IPS-20b (cell line): Measurements from ENCODE around the gene SH3RF1.

Experiments
- H3K27ac ChIP-seq: one replicate; pipeline ENCODE4 v1.5.1; 2013; ENCODE audit warnings: low read length
- H3K27me3 ChIP-seq: 2 replicates; pipeline ENCODE4 v1.6.1; 2013; ENCODE audit warnings: mild to moderate bottlenecking, low read length, inconsistent platforms; ENCODE audit not compliant: insufficient read depth
- H3K36me3 ChIP-seq: 2 replicates; pipeline ENCODE4 v1.6.1; 2013; ENCODE audit warnings: low read depth, mild to moderate bottlenecking, inconsistent platforms, low read length, moderate library complexity; ENCODE audit not compliant: insufficient read depth
- H3K4me1 ChIP-seq: 2 replicates; pipeline ENCODE4 v1.6.1; 2013; ENCODE audit warnings: mild to moderate bottlenecking, control low read depth, inconsistent platforms, low read length, moderate library complexity; ENCODE audit not compliant: insufficient read depth
- H3K4me3 ChIP-seq: 2 replicates; pipeline ENCODE4 v1.5.1; 2013; ENCODE audit warnings: mild to moderate bottlenecking, low read length, inconsistent platforms
- H3K9ac ChIP-seq: 2 replicates; pipeline ENCODE4 v1.6.1; 2013; ENCODE audit warnings: low read depth, mild to moderate bottlenecking, inconsistent platforms, low read length, moderate library complexity
- H3K9me3 ChIP-seq: 2 replicates; pipeline ENCODE4 v1.6.1; 2013; ENCODE audit warnings: mild to moderate bottlenecking, low read depth, low read length, inconsistent platforms; ENCODE audit not compliant: insufficient read depth

The SH3RF1 gene

GRCh38 chr4:169258141-169258540, 12.6 kb downstream of the SH3RF1 start:
- H3K36me3 ChIP-seq: peaks cover under 1% of the 10 kb centered on the region; the same call in 1 of the 2 replicates
- H3K27ac ChIP-seq: no peak overlapping the region
- peaks cover 19% of the 10 kb centered on the region for H3K4me1 ChIP-seq
- H3K9me3 ChIP-seq: no peaks in the 10 kb centered on the region
- H3K4me3 ChIP-seq: no peak overlapping the region
- H3K27me3 ChIP-seq: no peaks in the 10 kb centered on the region
- H3K9ac ChIP-seq: no peak overlapping the region

- H3K36me3 ChIP-seq: no peaks in the 10 kb centered on the region
- H3K9me3 ChIP-seq: no peaks in the 10 kb centered on the region
- no peaks in the 10 kb centered on the region for H3K27me3 ChIP-seq
- 0 out of 2 replicates have a peak overlapping the region, but pooled peaks have one; percentile 10 for H3K9ac ChIP-seq
- H3K27ac ChIP-seq: no peak overlapping the region
- H3K4me1 ChIP-seq: peaks cover 30% of the 10 kb centered on the region
- H3K4me3 ChIP-seq: no peak overlapping the region
Measured at GRCh38 chr4:169256856-169257761, 13.6 kb downstream of the SH3RF1 start.

GRCh38 chr4:169256101-169256612, 14.6 kb downstream of the SH3RF1 start:
- Histone ChIP-seq H3K4me3 (no peak overlapping the region), H3K36me3 (no peaks in the 10 kb centered on the region), H3K27me3 (no peaks in the 10 kb centered on the region), H3K9me3 (no peaks in the 10 kb centered on the region), H3K27ac (no peak overlapping the region), H3K4me1 (peaks cover 35% of the 10 kb centered on the region), H3K9ac (no peak overlapping the region)

GRCh38 chr4:169254546-169254983, 16.2 kb downstream of the SH3RF1 start:
- H3K27me3 ChIP-seq: no peaks in the 10 kb centered on the region
- H3K4me3 ChIP-seq: no peak overlapping the region
- H3K27ac ChIP-seq: no peak overlapping the region
- no peaks in the 10 kb centered on the region for H3K36me3 ChIP-seq
- peaks cover 42% of the 10 kb centered on the region for H3K4me1 ChIP-seq
- no peak overlapping the region for H3K9ac ChIP-seq
- no peaks in the 10 kb centered on the region for H3K9me3 ChIP-seq

GRCh38 chr4:169253904-169254303, 16.9 kb downstream of the SH3RF1 start:
- Histone ChIP-seq H3K27me3 (no peaks in the 10 kb centered on the region), H3K4me3 (no peak overlapping the region), H3K9me3 (no peaks in the 10 kb centered on the region), H3K9ac (no peak overlapping the region), H3K27ac (no peak overlapping the region), H3K4me1 (peaks cover 42% of the 10 kb centered on the region), H3K36me3 (no peaks in the 10 kb centered on the region)

- Histone ChIP-seq H3K36me3 (no peaks in the 10 kb centered on the region), H3K9me3 (no peaks in the 10 kb centered on the region), H3K4me1 (peaks cover 42% of the 10 kb centered on the region), H3K27me3 (no peaks in the 10 kb centered on the region), H3K27ac (no peak overlapping the region), H3K4me3 (no peak overlapping the region), H3K9ac (no peak overlapping the region)
Measured at GRCh38 chr4:169253113-169253671, 17.6 kb downstream of the SH3RF1 start.

GRCh38 chr4:169252339-169253112, 18.2 kb downstream of the SH3RF1 start:
- Histone ChIP-seq H3K9ac (peak overlapping the region; percentile 52; the same call in 1 of the 2 replicates), H3K27ac (peak overlapping the region; percentile 3), H3K9me3 (no peaks in the 10 kb centered on the region), H3K4me1 (peaks cover 42% of the 10 kb centered on the region), H3K27me3 (no peaks in the 10 kb centered on the region), H3K36me3 (no peaks in the 10 kb centered on the region), H3K4me3 (no peak overlapping the region)

- no peaks in the 10 kb centered on the region for H3K27me3 ChIP-seq
- peak overlapping the region; percentile 52; the same call in 1 of the 2 replicates for H3K9ac ChIP-seq
- no peaks in the 10 kb centered on the region for H3K9me3 ChIP-seq
- H3K36me3 ChIP-seq: no peaks in the 10 kb centered on the region
- H3K4me1 ChIP-seq: peaks cover 42% of the 10 kb centered on the region
- H3K4me3 ChIP-seq: peak overlapping the region; percentile 3; the same call in 1 of the 2 replicates
- peak overlapping the region; percentile 3 for H3K27ac ChIP-seq
Measured at GRCh38 chr4:169251291-169252235, 19.2 kb downstream of the SH3RF1 start.

GRCh38 chr4:169250796-169251195, 20.0 kb downstream of the SH3RF1 start:
- H3K27ac ChIP-seq: no peak overlapping the region
- H3K27me3 ChIP-seq: no peaks in the 10 kb centered on the region
- H3K9ac ChIP-seq: 0 out of 2 replicates have a peak overlapping the region, but pooled peaks have one; percentile 9
- no peaks in the 10 kb centered on the region for H3K9me3 ChIP-seq
- no peaks in the 10 kb centered on the region for H3K36me3 ChIP-seq
- H3K4me3 ChIP-seq: no peak overlapping the region
- peaks cover 42% of the 10 kb centered on the region for H3K4me1 ChIP-seq

GRCh38 chr4:169249999-169250398, 20.8 kb downstream of the SH3RF1 start:
- Histone ChIP-seq H3K9ac (no peak overlapping the region), H3K4me1 (peaks cover 42% of the 10 kb centered on the region), H3K27me3 (no peaks in the 10 kb centered on the region), H3K36me3 (no peaks in the 10 kb centered on the region), H3K9me3 (no peaks in the 10 kb centered on the region), H3K27ac (no peak overlapping the region), H3K4me3 (no peak overlapping the region)
